Measurements from ENCODE around the gene ZBTB43. TPM values are rescaled to one million over a fixed set of nuclear protein-coding genes. Genes with fewer than 3 reads are reported as not detected.

The ZBTB43 gene
- total and polyA plus RNA-seq, 10 of the 15 experiments (the other 5 are each of a cell fraction or from before 2014, with no cell fraction given): 2.4 to 19.3 (median 8.7) TPM

DNA sequence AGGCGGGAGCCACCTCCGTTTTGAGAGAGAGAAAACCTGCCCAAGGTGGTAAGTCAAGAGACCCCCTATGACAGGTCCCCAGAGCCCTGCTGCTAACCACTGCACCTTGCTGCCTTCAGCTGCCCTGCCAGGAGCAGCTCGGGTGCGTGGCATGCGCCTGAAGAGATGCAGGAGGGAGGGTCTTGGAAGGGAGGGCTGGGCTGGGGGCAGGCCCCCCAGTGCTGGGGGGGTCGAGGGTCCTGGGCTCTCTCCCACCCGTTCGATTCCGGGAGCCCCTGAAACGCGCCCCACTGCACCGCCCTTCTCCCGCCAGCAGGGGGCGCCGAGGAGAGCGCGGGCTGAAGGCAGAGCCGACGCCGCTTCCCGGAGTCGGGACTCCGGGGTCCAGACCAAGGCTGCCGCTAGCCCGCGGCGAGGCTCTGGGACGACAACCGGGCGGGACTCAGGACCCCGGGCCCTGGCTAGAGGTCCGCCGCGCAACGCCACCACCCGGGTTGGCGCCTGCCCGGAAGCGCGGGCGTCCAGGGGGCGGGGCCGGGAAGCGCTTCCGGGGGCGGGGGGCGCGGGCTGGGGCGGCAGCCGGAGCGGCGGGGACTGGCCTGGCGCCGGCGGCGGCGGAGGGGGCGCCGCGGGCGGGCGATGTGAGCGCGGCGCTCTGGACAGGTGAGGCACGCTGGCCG lies 55.4 kb downstream of the ZBTB43 start, which contains the start of gene ZBTB34 (continued):
- TF ChIP-seq, protein P1, sequence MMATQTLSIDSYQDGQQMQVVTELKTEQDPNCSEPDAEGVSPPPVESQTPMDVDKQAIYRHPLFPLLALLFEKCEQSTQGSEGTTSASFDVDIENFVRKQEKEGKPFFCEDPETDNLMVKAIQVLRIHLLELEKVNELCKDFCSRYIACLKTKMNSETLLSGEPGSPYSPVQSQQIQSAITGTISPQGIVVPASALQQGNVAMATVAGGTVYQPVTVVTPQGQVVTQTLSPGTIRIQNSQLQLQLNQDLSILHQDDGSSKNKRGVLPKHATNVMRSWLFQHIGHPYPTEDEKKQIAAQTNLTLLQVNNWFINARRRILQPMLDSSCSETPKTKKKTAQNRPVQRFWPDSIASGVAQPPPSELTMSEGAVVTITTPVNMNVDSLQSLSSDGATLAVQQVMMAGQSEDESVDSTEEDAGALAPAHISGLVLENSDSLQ (IDR thresholded peaks at IDR 0.05): no peak
- TF ChIP-seq, protein P2, sequence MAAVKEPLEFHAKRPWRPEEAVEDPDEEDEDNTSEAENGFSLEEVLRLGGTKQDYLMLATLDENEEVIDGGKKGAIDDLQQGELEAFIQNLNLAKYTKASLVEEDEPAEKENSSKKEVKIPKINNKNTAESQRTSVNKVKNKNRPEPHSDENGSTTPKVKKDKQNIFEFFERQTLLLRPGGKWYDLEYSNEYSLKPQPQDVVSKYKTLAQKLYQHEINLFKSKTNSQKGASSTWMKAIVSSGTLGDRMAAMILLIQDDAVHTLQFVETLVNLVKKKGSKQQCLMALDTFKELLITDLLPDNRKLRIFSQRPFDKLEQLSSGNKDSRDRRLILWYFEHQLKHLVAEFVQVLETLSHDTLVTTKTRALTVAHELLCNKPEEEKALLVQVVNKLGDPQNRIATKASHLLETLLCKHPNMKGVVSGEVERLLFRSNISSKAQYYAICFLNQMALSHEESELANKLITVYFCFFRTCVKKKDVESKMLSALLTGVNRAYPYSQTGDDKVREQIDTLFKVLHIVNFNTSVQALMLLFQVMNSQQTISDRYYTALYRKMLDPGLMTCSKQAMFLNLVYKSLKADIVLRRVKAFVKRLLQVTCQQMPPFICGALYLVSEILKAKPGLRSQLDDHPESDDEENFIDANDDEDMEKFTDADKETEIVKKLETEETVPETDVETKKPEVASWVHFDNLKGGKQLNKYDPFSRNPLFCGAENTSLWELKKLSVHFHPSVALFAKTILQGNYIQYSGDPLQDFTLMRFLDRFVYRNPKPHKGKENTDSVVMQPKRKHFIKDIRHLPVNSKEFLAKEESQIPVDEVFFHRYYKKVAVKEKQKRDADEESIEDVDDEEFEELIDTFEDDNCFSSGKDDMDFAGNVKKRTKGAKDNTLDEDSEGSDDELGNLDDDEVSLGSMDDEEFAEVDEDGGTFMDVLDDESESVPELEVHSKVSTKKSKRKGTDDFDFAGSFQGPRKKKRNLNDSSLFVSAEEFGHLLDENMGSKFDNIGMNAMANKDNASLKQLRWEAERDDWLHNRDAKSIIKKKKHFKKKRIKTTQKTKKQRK (IDR thresholded peaks at IDR 0.05; ENCODE audit: low read depth, low read length): no peak
- peak; percentile 12; the same call in 1 of the 2 replicates for TF ChIP-seq NR2F1 (conservative IDR thresholded peaks at IDR 0.05)
- no peak for TF ChIP-seq NFYA (IDR thresholded peaks at IDR 0.05; ENCODE audit: borderline replicate concordance, low read depth, low read length)
- peak; percentile 77; the same call in 1 of the 2 replicates for TF ChIP-seq YY1 (IDR thresholded peaks at IDR 0.05; ENCODE audit: low read depth, low read length)
- TF ChIP-seq PAX8 (IDR thresholded peaks at IDR 0.05): no peak
- TF ChIP-seq RELA (IDR thresholded peaks at IDR 0.05; ENCODE audit: borderline replicate concordance, partially characterized antibody): peak; percentile 63
- TF ChIP-seq SUZ12 (IDR thresholded peaks at IDR 0.05; ENCODE audit: unreplicated experiment): no peak
- TF ChIP-seq FOXK2 (IDR thresholded peaks at IDR 0.05): no peak
- no peak for TF ChIP-seq ZNF384 (IDR thresholded peaks at IDR 0.05; ENCODE audit: borderline replicate concordance, low read depth, low read length)
